Measurements from ENCODE around the gene TEPSIN. TPM values are rescaled to one million over a fixed set of nuclear protein-coding genes. Genes with fewer than 3 reads are reported as not detected.

The TEPSIN gene
- total and polyA plus RNA-seq, 2 donors (not counting 3 experiments of a cell fraction or from before 2014, with no cell fraction given) = 41.6 to 45.3 TPM

DNA sequence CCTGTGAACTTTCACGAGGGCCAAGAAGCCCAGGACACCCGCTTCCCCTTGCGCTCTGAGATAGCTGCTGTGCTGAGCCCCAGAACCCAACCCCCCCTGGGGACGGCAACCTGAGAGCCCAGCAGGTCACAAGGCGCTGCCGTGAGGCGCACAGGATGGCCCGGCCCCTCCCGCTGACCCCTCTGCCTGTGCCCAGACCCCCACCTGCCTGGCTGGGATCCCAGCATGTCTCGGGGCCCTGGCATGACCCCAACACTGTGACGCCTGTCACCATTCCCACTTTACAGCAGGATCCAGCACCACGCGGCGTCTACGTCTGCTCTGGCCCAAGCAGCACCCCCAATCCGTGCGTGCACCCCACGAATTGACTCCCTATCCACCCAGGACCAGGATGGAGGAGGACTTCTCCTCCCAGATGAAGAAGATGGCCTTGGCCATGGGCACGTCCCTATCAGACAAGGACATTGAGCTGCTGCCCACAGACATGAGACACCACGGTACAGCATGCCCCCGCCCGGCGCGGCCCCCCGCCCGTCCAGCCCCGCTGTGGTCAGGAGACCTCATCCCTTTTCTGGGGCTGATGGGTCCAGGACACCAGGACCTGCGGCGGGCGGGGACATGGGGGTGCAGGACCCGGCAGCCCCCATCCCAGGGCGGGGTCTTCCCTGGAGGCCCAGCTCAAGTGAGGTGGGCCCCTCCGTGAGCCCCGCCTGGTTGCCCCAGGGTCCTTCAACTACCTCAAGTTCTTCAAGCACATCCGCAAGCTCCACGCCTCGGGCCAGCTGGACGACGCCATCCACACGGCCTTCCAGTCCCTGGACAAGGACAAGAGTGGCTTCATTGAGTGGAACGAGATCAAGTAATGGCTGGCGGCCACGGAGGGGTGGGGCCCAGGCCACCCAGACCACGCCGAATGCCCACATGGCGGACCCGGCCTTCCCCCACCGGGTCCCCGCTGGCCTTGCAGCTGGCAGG, 57.7 kb downstream of the TEPSIN start:
- Histone ChIP-seq H3K4me3 (replicated peaks in 1 of 3; ENCODE audit: insufficient read depth in 1 of 3, low read depth in 1 of 3, low read length in 3 of 3) (no peak overlapping the region), H3K36me3 (ENCODE audit: control insufficient read depth in 2 of 2, extremely low read depth in 1 of 2, insufficient read depth in 2 of 2, low read length in 2 of 2) (no peaks in the 10 kb centered on the region), H3K4me1 (ENCODE audit: control insufficient read depth, extremely low read depth, insufficient read depth, low read length) (no peaks in the 10 kb centered on the region), H3K27me3 (ENCODE audit: control insufficient read depth in 2 of 2, insufficient read depth in 2 of 2, low read length in 2 of 2) (no peaks in the 10 kb centered on the region), H2AFZ (ENCODE audit: low read depth, low read length) (no peak overlapping the region), H3K27ac (ENCODE audit: insufficient read depth, low read depth, low read length) (no peak overlapping the region), H3K4me2 (ENCODE audit: insufficient read depth, low read length) (no peak overlapping the region), H3K9me1 (replicated peaks; ENCODE audit: control insufficient read depth, extremely low read depth, insufficient read depth, low read length) (no peaks in the 10 kb centered on the region), H3K9ac (replicated peaks; ENCODE audit: extremely low read depth, insufficient read depth, low read length) (no peak overlapping the region), H3K9me3 (replicated peaks; ENCODE audit: control insufficient read depth, insufficient read depth, low read length) (no peaks in the 10 kb centered on the region), H3K79me2 (ENCODE audit: control insufficient read depth, insufficient read depth, low read length) (no peaks in the 10 kb centered on the region), H4K20me1 (replicated peaks; ENCODE audit: control insufficient read depth, extremely low read depth, insufficient read depth, low read length) (no peaks in the 10 kb centered on the region)
- TF ChIP-seq JUN (IDR thresholded peaks at IDR 0.05; ENCODE audit: borderline replicate concordance, insufficient read depth, insufficient read length, low read depth) = no peak
- TF ChIP-seq MYC (IDR thresholded peaks at IDR 0.05; ENCODE audit: low read depth, low read length) = no peak
- no TSS peak for BruUV-seq (replicated peaks)
- intact Hi-C loops (cut with micrococcal nuclease) = no loop called here
- POLR2A ChIA-PET = no interaction called here
- dilution Hi-C loops (cut with MboI; ENCODE audit: extremely low pct_ligation_motif_present, low sequenced_read_pairs) = no loop called here
- DNase-seq (ENCODE audit: low read depth, low spot score) (no peak), FAIRE-seq (no peak)
- CTCF ChIA-PET = interaction anchor here (1.3 kb wide), 1 partner anchor 38 kb away, joined by 4 read pairs; no protein-coding TSS in a partner anchor

DNA sequence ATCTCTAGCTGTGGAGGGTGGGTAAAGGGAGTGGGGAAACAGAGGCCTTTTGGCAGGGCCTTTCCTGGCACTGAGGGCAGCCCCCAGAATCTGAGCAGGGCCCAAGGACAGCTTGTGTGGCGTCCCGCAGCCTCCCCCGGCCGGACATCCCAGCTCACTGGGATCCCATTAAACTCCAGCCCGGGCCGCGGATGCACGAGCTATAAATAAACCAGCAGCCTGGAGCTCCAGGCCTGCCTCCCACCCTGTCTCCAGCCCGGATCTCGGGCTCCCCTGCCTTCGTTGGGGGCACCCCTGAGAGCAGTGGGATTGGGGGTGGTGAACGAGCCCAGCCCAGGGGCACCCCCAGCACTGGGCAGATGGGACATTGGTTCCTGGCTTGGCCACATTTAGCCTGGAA, 59.0 kb downstream of the TEPSIN start:
- ChIA-PET CTCF (interaction anchor here (1.0 to 1.8 kb wide), 2 partner anchors 16 to 21 kb away, joined by 3 to 8 read pairs; no protein-coding TSS in a partner anchor), POLR2A (no interaction called here)
- no peak overlapping the region for H2AFZ ChIP-seq (ENCODE audit: low read depth, low read length)
- H3K4me3 ChIP-seq (replicated peaks in 1 of 3; ENCODE audit: insufficient read depth in 1 of 3, low read depth in 1 of 3, low read length in 3 of 3) = no peak overlapping the region
- H3K27me3 ChIP-seq (ENCODE audit: control insufficient read depth in 2 of 2, insufficient read depth in 2 of 2, low read length in 2 of 2) = no peaks in the 10 kb centered on the region
- H3K79me2 ChIP-seq (ENCODE audit: control insufficient read depth, insufficient read depth, low read length) = no peaks in the 10 kb centered on the region
- DNase-seq (ENCODE audit: low read depth, low spot score) = no peak
- H3K4me1 ChIP-seq (ENCODE audit: control insufficient read depth, extremely low read depth, insufficient read depth, low read length) = no peaks in the 10 kb centered on the region
- no peak for FAIRE-seq
- H4K20me1 ChIP-seq (replicated peaks; ENCODE audit: control insufficient read depth, extremely low read depth, insufficient read depth, low read length) = no peaks in the 10 kb centered on the region
- H3K9ac ChIP-seq (replicated peaks; ENCODE audit: extremely low read depth, insufficient read depth, low read length) = no peak overlapping the region
- intact Hi-C loops (cut with micrococcal nuclease) (no loop called here), dilution Hi-C loops (cut with MboI; ENCODE audit: extremely low pct_ligation_motif_present, low sequenced_read_pairs) (no loop called here)
- no peaks in the 10 kb centered on the region for H3K9me3 ChIP-seq (replicated peaks; ENCODE audit: control insufficient read depth, insufficient read depth, low read length)
- H3K9me1 ChIP-seq (replicated peaks; ENCODE audit: control insufficient read depth, extremely low read depth, insufficient read depth, low read length) = no peaks in the 10 kb centered on the region
- no peak overlapping the region for H3K27ac ChIP-seq (ENCODE audit: insufficient read depth, low read depth, low read length)
- BruUV-seq (replicated peaks) = no TSS peak
- no peaks in the 10 kb centered on the region for H3K36me3 ChIP-seq (ENCODE audit: control insufficient read depth in 2 of 2, extremely low read depth in 1 of 2, insufficient read depth in 2 of 2, low read length in 2 of 2)
- no peak overlapping the region for H3K4me2 ChIP-seq (ENCODE audit: insufficient read depth, low read length)
- TF ChIP-seq EZH2 (IDR thresholded peaks at IDR 0.05; ENCODE audit: borderline replicate concordance, low read depth, low read length, severe bottlenecking) = no peak
- TF ChIP-seq, protein P1, sequence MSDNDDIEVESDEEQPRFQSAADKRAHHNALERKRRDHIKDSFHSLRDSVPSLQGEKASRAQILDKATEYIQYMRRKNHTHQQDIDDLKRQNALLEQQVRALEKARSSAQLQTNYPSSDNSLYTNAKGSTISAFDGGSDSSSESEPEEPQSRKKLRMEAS (IDR thresholded peaks at IDR 0.05; ENCODE audit: insufficient read depth, insufficient read length) = no peak
- no peak for TF ChIP-seq POLR2A (IDR thresholded peaks at IDR 0.05; ENCODE audit: low read depth, low read length)
- no peak for TF ChIP-seq GATA2 (IDR thresholded peaks at IDR 0.05; ENCODE audit: insufficient read depth, insufficient read length, low read depth, low read length)
- TF ChIP-seq JUN (IDR thresholded peaks at IDR 0.05; ENCODE audit: borderline replicate concordance, insufficient read depth, insufficient read length, low read depth) = no peak
- TF ChIP-seq MYC (IDR thresholded peaks at IDR 0.05; ENCODE audit: low read depth, low read length) = no peak
- TF ChIP-seq, protein P2, sequence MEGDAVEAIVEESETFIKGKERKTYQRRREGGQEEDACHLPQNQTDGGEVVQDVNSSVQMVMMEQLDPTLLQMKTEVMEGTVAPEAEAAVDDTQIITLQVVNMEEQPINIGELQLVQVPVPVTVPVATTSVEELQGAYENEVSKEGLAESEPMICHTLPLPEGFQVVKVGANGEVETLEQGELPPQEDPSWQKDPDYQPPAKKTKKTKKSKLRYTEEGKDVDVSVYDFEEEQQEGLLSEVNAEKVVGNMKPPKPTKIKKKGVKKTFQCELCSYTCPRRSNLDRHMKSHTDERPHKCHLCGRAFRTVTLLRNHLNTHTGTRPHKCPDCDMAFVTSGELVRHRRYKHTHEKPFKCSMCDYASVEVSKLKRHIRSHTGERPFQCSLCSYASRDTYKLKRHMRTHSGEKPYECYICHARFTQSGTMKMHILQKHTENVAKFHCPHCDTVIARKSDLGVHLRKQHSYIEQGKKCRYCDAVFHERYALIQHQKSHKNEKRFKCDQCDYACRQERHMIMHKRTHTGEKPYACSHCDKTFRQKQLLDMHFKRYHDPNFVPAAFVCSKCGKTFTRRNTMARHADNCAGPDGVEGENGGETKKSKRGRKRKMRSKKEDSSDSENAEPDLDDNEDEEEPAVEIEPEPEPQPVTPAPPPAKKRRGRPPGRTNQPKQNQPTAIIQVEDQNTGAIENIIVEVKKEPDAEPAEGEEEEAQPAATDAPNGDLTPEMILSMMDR (IDR thresholded peaks at IDR 0.05; ENCODE audit: extremely low read depth in 1 of 2, insufficient read depth in 1 of 2, low read depth in 1 of 2, low read length in 2 of 2) = no peak
- TF ChIP-seq FOS (IDR thresholded peaks at IDR 0.05; ENCODE audit: borderline replicate concordance, insufficient read depth, low read length) = no peak
- TF ChIP-seq POLR2AphosphoS5 (IDR thresholded peaks at IDR 0.05; ENCODE audit: insufficient read depth, low read depth, low read length) = no peak

Measured in endothelial cell of umbilical vein (primary cell).